Adrenal gland (tissue), 12 donors: ENCODE data around the gene GALP. TPM values are rescaled to one million over a fixed set of nuclear protein-coding genes. Genes with fewer than 3 reads are reported as not detected.
"Not testable (repeated sequence)": the region's sequence is repeated elsewhere in the genome, so short reads cannot be mapped to it uniquely, and the experiment has no call there.

Experiments
- DNase-seq, 7 donors: peaks; one replicate each; pipeline ENCODE4 v3.0.0-alpha.2; 2019 to 2020
- H3K27ac ChIP-seq, 5 donors: fragments of 200-600 bp; sonication (generic) in 4 of 5; 1 replicate in 3 of 5; 2 replicates in 2 of 5; pipeline versions ENCODE4 v1.5.1 to v1.8.0; 2016 to 2020; ENCODE audit warnings: mild to moderate bottlenecking in 1 of 5
- H3K27me3 ChIP-seq: fragments of 200-600 bp; 2 replicates; pipeline ENCODE4 v1.8.0; 2021
- H3K36me3 ChIP-seq, 2 donors: fragments of 200-600 bp; replicated peaks in 1 of 2; 1 replicate in 1 of 2; 2 replicates in 1 of 2; pipeline versions ENCODE4 v1.5.1 to v1.8.0; 2018 to 2022
- H3K4me1 ChIP-seq, 2 donors: fragments of 200-600 bp; replicated peaks in 1 of 2; 1 replicate in 1 of 2; 2 replicates in 1 of 2; pipeline versions ENCODE4 v1.5.1 to v1.8.0; 2018 to 2021
- H3K4me3 ChIP-seq, 4 donors: fragments of 200-600 bp; sonication (generic) in 3 of 4; one replicate each; pipeline ENCODE4 v1.5.1; 2016 to 2018
- H3K9me3 ChIP-seq, 3 donors: fragments of 200-600 bp; sonication (generic) in 1 of 3; replicated peaks in 1 of 3; 1 replicate in 2 of 3; 2 replicates in 1 of 3; pipeline versions ENCODE4 v1.5.1 to v1.8.0; 2016 to 2021
- CTCF ChIP-seq, 6 experiments: fragments of 450-650 bp in 4 of 6; fragments of 200-600 bp in 2 of 6; sonication (generic) in 1 of 6; IDR thresholded peaks; 1 replicate in 5 of 6; 2 replicates in 1 of 6; pipeline versions ENCODE4 v1.5.1 to v1.8.0; 2016 to 2021; ENCODE audit warnings: antibody characterized with exemption in 6 of 6, mild to moderate bottlenecking in 2 of 6, moderate library complexity in 1 of 6
- POLR2A ChIP-seq, 2 donors: fragments of 450-650 bp; IDR thresholded peaks; one replicate each; pipeline ENCODE4 v1.6.1; 2017; ENCODE audit warnings: antibody characterized with exemption in 2 of 2, mild to moderate bottlenecking in 2 of 2, moderate library complexity in 1 of 2
- WGBS, 4 donors: extraction: QIAGEN DNeasy Blood & Tissue Kit in 2 of 4; methylation state at CpG; one replicate each; pipeline versions ENCODE4 v1.1.5 to v1.1.7; 2013 to 2017; 5-methylcytosine and 5-hydroxymethylcytosine counted together
- intact Hi-C, 2 donors: fragments of 100-400 bp; cut with DNase I; formaldehyde crosslinking; loops; one replicate each; pipeline versions ENCODE4 v1.14.1 to v1.15.0; 2022 to 2023
- polyA plus RNA-seq, 3 donors: library from polyadenylated mRNA; stranded (reverse); fragments of 200-250 nt in 2 of 3; fragments of 350-450 nt in 1 of 3; fragmentation: Illumina TruSeq in 1 of 3; extraction: RNeasy Lipid Tissue Mini Kit (QIAGEN cat#74804) in 1 of 3; gene quantifications; one replicate each; pipeline ENCODE4 v1.2.3, GENCODE V29; 2013 to 2014
- total RNA-seq, 9 donors: library from RNA; depleted of rRNA in 4 of 9; stranded (reverse); fragments of >200 nt in 4 of 9; fragments of 120-200 nt in 1 of 9; fragmentation: NEBNext Ultra II Directional in 1 of 9; extraction: Animal tissue kit (Norgen Biotek cat#: 25700) in 1 of 9; gene quantifications; one replicate each; pipeline versions ENCODE4 v1.1.0 to v1.2.4, GENCODE V29; 2013 to 2023
- donor health status: healthy with polysubstance abuse.
- donor health status: Bipolar disorder and iron deficiency.
- donor health status: DM: yes; HTN: yes; CAD: no.
- donor health status: DM: no; HTN: no; CAD: no.
- donor health status: DM: no; HTN: no; CAD: no.
- donor health status: DM: yes; HTN: yes; CAD: no.

GALP gene
- total and polyA plus RNA-seq, 12 donors = not detected

DNA sequence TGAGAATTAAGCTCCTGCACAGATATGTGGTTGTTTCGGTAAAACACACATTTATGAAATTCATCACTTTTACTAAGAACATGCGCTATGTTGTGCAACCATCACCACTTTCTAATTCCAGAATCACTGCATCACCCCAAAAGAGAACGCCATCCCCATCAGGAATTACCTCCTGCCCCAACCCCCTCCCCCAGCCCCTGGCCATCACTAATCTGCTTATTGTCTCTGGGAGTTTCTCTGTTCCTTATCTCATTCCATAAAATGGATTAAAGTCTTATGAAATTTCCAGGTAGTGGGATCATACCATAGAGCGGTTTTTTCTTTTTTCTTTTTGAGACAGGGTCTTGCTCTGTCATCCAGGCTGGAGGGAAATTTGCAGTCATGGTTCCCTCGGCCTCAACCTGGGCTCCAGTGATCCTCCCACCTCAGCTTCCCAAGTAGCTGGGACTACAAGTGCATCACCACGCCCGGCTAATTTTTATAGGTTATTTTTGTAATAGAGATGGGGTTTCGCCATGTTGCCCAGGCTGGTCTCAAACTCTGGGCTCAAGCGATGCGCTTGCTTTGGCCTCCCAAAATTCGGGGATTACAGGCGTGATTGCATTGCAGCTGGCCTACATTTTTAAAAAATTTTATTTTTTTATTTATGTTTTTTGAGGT, 18.3 kb downstream of the GALP start:
- no peak for DNase-seq
- H3K27ac ChIP-seq = no peak overlapping the region
- H3K9me3 ChIP-seq = no peaks in the 10 kb centered on the region
- no peaks in the 10 kb centered on the region for H3K36me3 ChIP-seq
- TF ChIP-seq CTCF (IDR thresholded peaks at IDR 0.05) = no peak
- TF ChIP-seq POLR2A (IDR thresholded peaks at IDR 0.05) = no peak
- H3K27me3 ChIP-seq = no peaks in the 10 kb centered on the region
- H3K4me1 ChIP-seq = no peaks in the 10 kb centered on the region
- no peak overlapping the region for H3K4me3 ChIP-seq
- intact Hi-C loops = no loop called here
- whole genome bisulfite sequencing, 4 donors = 73 to 86% (median 85%) methylated on average over 12 of the region's 12 CpGs

GRCh38 chr19:56197646-56198045, 21.8 kb downstream of the GALP start, which contains the start of gene ZSCAN5B:
ZSCAN5B (minus strand) TSS chr19:56197783; CDS start chr19:56193052, 4,731 bp downstream.
- H3K9me3 ChIP-seq, intact Hi-C loops, DNase-seq, H3K4me3 ChIP-seq, H3K4me1 ChIP-seq, H3K27me3 ChIP-seq, H3K27ac ChIP-seq, H3K36me3 ChIP-seq: not testable (repeated sequence)
- 84 to 91% (median 89%) methylated on average over 21 to 23 of the region's 23 CpGs for WGBS, 4 donors

DNA sequence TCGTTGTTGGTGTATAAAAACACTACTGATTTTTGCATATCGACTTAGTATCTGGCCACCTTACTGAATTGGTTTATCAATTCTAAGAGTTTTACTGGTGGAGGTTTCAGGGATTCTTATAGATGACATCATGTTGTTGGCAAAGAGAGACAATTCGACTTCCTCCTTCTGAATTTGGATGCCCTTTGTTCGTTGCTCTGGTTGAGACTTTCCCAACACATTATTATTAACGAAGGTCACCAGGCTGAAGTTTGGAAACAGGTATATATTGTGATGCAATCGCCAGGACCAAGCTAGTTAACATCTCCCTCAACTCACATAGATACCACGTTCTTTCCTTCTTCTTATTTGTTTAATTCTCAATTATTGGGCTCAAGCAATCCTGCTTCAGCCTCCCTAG, 23.9 kb downstream of the GALP start:
- H3K27ac ChIP-seq = no peak overlapping the region
- H3K27me3 ChIP-seq = no peaks in the 10 kb centered on the region
- H3K9me3 ChIP-seq = no peaks in the 10 kb centered on the region
- WGBS, 4 donors = 66 to 78% (median 74%) methylated on average over 6 to 7 of the region's 7 CpGs
- intact Hi-C loops = no loop called here
- no peaks in the 10 kb centered on the region for H3K4me1 ChIP-seq
- no peak overlapping the region for H3K4me3 ChIP-seq
- H3K36me3 ChIP-seq = no peaks in the 10 kb centered on the region
- TF ChIP-seq CTCF (IDR thresholded peaks at IDR 0.05) (no peak), POLR2A (IDR thresholded peaks at IDR 0.05) (no peak)
- no peak for DNase-seq

- Histone ChIP-seq H3K36me3 (no peaks in the 10 kb centered on the region), H3K27me3 (no peaks in the 10 kb centered on the region), H3K27ac (no peak within 1 kb of the TSS), H3K9me3 (no peaks in the 10 kb centered on the region), H3K4me1 (no peaks in the 10 kb centered on the region), H3K4me3 (no peak within 1 kb of the TSS)
- no peak for DNase-seq
- intact Hi-C loops = no loop called here
- TF ChIP-seq CTCF (IDR thresholded peaks at IDR 0.05) = no peak
- TF ChIP-seq POLR2A (IDR thresholded peaks at IDR 0.05) = no peak
- 66 to 73% (median 68%) methylated on average over 3 of the region's 3 CpGs for WGBS, 4 donors
Measured at GRCh38 chr19:56201973-56202372, 26.2 kb downstream of the GALP start, which contains the start of gene ZSCAN5C. ZSCAN5C (plus strand) TSS chr19:56202273; CDS start chr19:56205914, 3,641 bp downstream.

DNA sequence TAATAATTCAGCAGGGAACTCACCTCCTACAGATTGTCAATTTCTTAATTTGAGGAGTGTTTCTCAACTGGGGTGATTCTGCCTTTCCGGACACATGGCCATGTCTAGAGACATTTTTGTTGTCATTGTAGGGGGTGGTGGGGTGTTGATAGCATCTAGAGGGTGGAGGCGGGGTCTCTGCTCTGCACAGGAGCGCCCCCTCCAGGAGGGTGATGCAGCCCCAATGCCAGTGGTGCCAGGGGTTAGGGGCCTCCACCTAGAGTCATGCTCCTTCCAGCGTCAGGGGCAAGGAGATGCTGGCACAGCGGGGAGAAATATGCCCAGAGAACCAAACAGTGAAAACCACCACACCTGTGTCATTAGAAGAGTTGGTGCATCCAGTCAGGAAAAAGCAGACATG, 31.8 kb downstream of the GALP start:
- H3K4me3 ChIP-seq, H3K9me3 ChIP-seq, DNase-seq, H3K36me3 ChIP-seq, H3K4me1 ChIP-seq, H3K27me3 ChIP-seq, intact Hi-C loops, H3K27ac ChIP-seq: not testable (repeated sequence)
- WGBS, 4 donors = 58 to 96% (median 83%) methylated on average over 4 to 5 of the region's 5 CpGs
